Mesodermal cell (in vitro differentiated cells): ENCODE measurements around the gene PLXNA4.
A peak's percentile ranks its signal among the peaks of the same experiment; 100 is the strongest.

ENCODE experiments used
- H3K27ac ChIP-seq: 2 replicates; pipeline ENCODE4 v1.7.0; 2013; ENCODE audit warnings: mild to moderate bottlenecking, low read depth, low read length, moderate library complexity; ENCODE audit not compliant: severe bottlenecking
- H3K36me3 ChIP-seq: 2 replicates; pipeline ENCODE4 v1.7.1; 2013; ENCODE audit warnings: mild to moderate bottlenecking, low read length, moderate library complexity; ENCODE audit not compliant: control insufficient read depth, insufficient read depth
- H3K4me1 ChIP-seq: one replicate; pipeline ENCODE4 v1.7.1; 2013; ENCODE audit warnings: mild to moderate bottlenecking, low read length; ENCODE audit not compliant: insufficient read depth, control insufficient read depth, poor library complexity, severe bottlenecking
- H3K4me3 ChIP-seq: 2 replicates; pipeline ENCODE4 v1.7.0; 2013; ENCODE audit warnings: low read length, control low read depth, mild to moderate bottlenecking; ENCODE audit not compliant: insufficient read depth, poor library complexity, severe bottlenecking; ENCODE audit errors: extremely low read depth
- H3K9me3 ChIP-seq: 2 replicates; pipeline ENCODE4 v1.7.1; 2013; ENCODE audit warnings: mild to moderate bottlenecking, low read length, moderate library complexity; ENCODE audit not compliant: control insufficient read depth
- WGBS, 2 experiments: methylation state at CpG; one replicate each; pipeline ENCODE4 v1.1.5; 2013; ENCODE audit warnings: missing lambda C conversion rate in 2 of 2; ENCODE audit not compliant: insufficient coverage in 2 of 2; 5-methylcytosine and 5-hydroxymethylcytosine counted together

Gene PLXNA4

GRCh38 chr7:132576721-132577085, 433 bp upstream of the PLXNA4 start:
- Histone ChIP-seq H3K4me1 (no peaks in the 10 kb centered on the region), H3K36me3 (no peaks in the 10 kb centered on the region), H3K4me3 (peak overlapping the region; percentile 38), H3K27ac (no peak overlapping the region), H3K9me3 (no peaks in the 10 kb centered on the region)
- WGBS, 2 experiments, result 0 to 1% methylated on average over 51 to 53 of the region's 55 CpGs

- H3K27ac ChIP-seq, result no peak overlapping the region
- no peaks in the 10 kb centered on the region for H3K4me1 ChIP-seq
- 0 to 3% methylated on average over 17 to 25 of the region's 27 CpGs for WGBS, 2 experiments
- H3K9me3 ChIP-seq, result no peaks in the 10 kb centered on the region
- H3K36me3 ChIP-seq, result no peaks in the 10 kb centered on the region
- H3K4me3 ChIP-seq, result peak overlapping the region; percentile 38
Observed at GRCh38 chr7:132575419-132575981, 770 bp downstream of the PLXNA4 start.

GRCh38 chr7:132574223-132574622, 2.0 kb downstream of the PLXNA4 start:
- no peaks in the 10 kb centered on the region for H3K9me3 ChIP-seq
- H3K36me3 ChIP-seq, result no peaks in the 10 kb centered on the region
- H3K4me3 ChIP-seq, result no peak overlapping the region
- WGBS, 2 experiments, result 26 to 29% methylated on average over 3 of the region's 8 CpGs
- no peaks in the 10 kb centered on the region for H3K4me1 ChIP-seq
- no peak overlapping the region for H3K27ac ChIP-seq

GRCh38 chr7:132573251-132573955, 2.9 kb downstream of the PLXNA4 start:
- H3K4me3 ChIP-seq, result no peak overlapping the region

GRCh38 chr7:132572526-132572925, 3.7 kb downstream of the PLXNA4 start:
- Histone ChIP-seq H3K9me3 (no peaks in the 10 kb centered on the region), H3K27ac (no peak overlapping the region), H3K4me1 (no peaks in the 10 kb centered on the region), H3K4me3 (no peak overlapping the region), H3K36me3 (no peaks in the 10 kb centered on the region)
- WGBS, 2 experiments, result 44 to 100% methylated on average over 1 to 3 of the region's 3 CpGs

More at GRCh38 chr7:132573251-132573955, 2.9 kb downstream of the PLXNA4 start:
- Histone ChIP-seq H3K27ac (no peak overlapping the region), H3K9me3 (no peaks in the 10 kb centered on the region), H3K36me3 (no peaks in the 10 kb centered on the region), H3K4me1 (no peaks in the 10 kb centered on the region)
- 18 to 40% methylated on average over 8 to 10 of the region's 13 CpGs for WGBS, 2 experiments

GRCh38 chr7:132571970-132572369, 4.3 kb downstream of the PLXNA4 start:
- Histone ChIP-seq H3K27ac (no peak overlapping the region), H3K4me3 (no peak overlapping the region), H3K4me1 (no peaks in the 10 kb centered on the region), H3K9me3 (no peaks in the 10 kb centered on the region), H3K36me3 (no peaks in the 10 kb centered on the region)
- WGBS, 2 experiments, result 83% methylated on average over 2 of the region's 2 CpGs; no CpG with 5 or more reads in 1 of the 2 experiments

GRCh38 chr7:132569884-132570614, 6.2 kb downstream of the PLXNA4 start:
- no peak overlapping the region for H3K27ac ChIP-seq
- H3K4me3 ChIP-seq, result no peak overlapping the region
- H3K36me3 ChIP-seq, result no peaks in the 10 kb centered on the region
- no peaks in the 10 kb centered on the region for H3K4me1 ChIP-seq
- no peaks in the 10 kb centered on the region for H3K9me3 ChIP-seq
- WGBS, 2 experiments, result 89 to 90% methylated on average over 5 to 7 of the region's 9 CpGs

GRCh38 chr7:132568962-132569361, 7.3 kb downstream of the PLXNA4 start:
- H3K36me3 ChIP-seq, result no peaks in the 10 kb centered on the region
- H3K27ac ChIP-seq, result no peak overlapping the region
- H3K4me3 ChIP-seq, result no peak overlapping the region
- no peaks in the 10 kb centered on the region for H3K4me1 ChIP-seq
- no peaks in the 10 kb centered on the region for H3K9me3 ChIP-seq
- WGBS, 2 experiments, result 75 to 100% methylated on average over 1 of the region's 2 CpGs

GRCh38 chr7:132565885-132566284, 10.4 kb downstream of the PLXNA4 start:
- no peak overlapping the region for H3K4me3 ChIP-seq
- no peaks in the 10 kb centered on the region for H3K4me1 ChIP-seq
- WGBS, 2 experiments, result 83 to 100% methylated on average over 1 to 2 of the region's 5 CpGs
- no peaks in the 10 kb centered on the region for H3K9me3 ChIP-seq
- no peak overlapping the region for H3K27ac ChIP-seq
- no peaks in the 10 kb centered on the region for H3K36me3 ChIP-seq

- Histone ChIP-seq H3K36me3 (no peaks in the 10 kb centered on the region), H3K4me3 (no peak overlapping the region)
- 89 to 92% methylated on average over 2 to 4 of the region's 5 CpGs for WGBS, 2 experiments
Observed at GRCh38 chr7:132565441-132565840, 10.8 kb downstream of the PLXNA4 start.

GRCh38 chr7:132564849-132565248, 11.4 kb downstream of the PLXNA4 start:
- no peak overlapping the region for H3K4me3 ChIP-seq
- H3K36me3 ChIP-seq, result no peaks in the 10 kb centered on the region
- H3K27ac ChIP-seq, result no peak overlapping the region
- H3K4me1 ChIP-seq, result no peaks in the 10 kb centered on the region
- WGBS, 2 experiments, result 52 to 60% methylated on average over 5 to 8 of the region's 8 CpGs
- no peaks in the 10 kb centered on the region for H3K9me3 ChIP-seq

More at GRCh38 chr7:132565441-132565840, 10.8 kb downstream of the PLXNA4 start:
- H3K27ac ChIP-seq, result no peak overlapping the region
- no peaks in the 10 kb centered on the region for H3K9me3 ChIP-seq
- no peaks in the 10 kb centered on the region for H3K4me1 ChIP-seq
